Osteoblast (primary cell): Measurements from ENCODE around the gene CD151. TPM values are rescaled to one million over a fixed set of nuclear protein-coding genes. Genes with fewer than 3 reads are reported as not detected.

Source experiments
- DNase-seq: peaks from one replicate; pipeline ENCODE4 v3.0.0; 2011; ENCODE audit warnings: low spot score, mixed read lengths; ENCODE audit not compliant: insufficient read length; ENCODE audit errors: missing footprints
- H2AFZ ChIP-seq: 2 replicates; pipeline ENCODE4 v1.6.0; 2011; ENCODE audit warnings: mild to moderate bottlenecking, low read length
- H3K27ac ChIP-seq: 2 replicates; pipeline ENCODE4 v1.5.1; 2011; ENCODE audit warnings: mild to moderate bottlenecking, low read depth, low read length, moderate library complexity
- H3K27me3 ChIP-seq: 2 replicates; pipeline ENCODE4 v1.6.0; 2012; ENCODE audit warnings: mild to moderate bottlenecking, control low read depth, inconsistent platforms, low read length, moderate library complexity; ENCODE audit not compliant: insufficient read depth
- H3K36me3 ChIP-seq: 2 replicates; pipeline ENCODE4 v1.5.1; 2011; ENCODE audit warnings: mild to moderate bottlenecking, low read length, control low read depth, moderate library complexity; ENCODE audit not compliant: insufficient read depth
- H3K4me1 ChIP-seq: 2 replicates; pipeline ENCODE4 v1.5.1; 2011; ENCODE audit warnings: mild to moderate bottlenecking, low read length, control low read depth, moderate library complexity; ENCODE audit not compliant: insufficient read depth
- H3K4me2 ChIP-seq: 2 replicates; pipeline ENCODE4 v1.6.0; 2011; ENCODE audit warnings: mild to moderate bottlenecking, low read length; ENCODE audit not compliant: insufficient read depth
- H3K4me3 ChIP-seq: fragments of 200-600 bp; sonication (generic); 3 replicates; pipeline ENCODE4 v1.5.1; 2012; ENCODE audit warnings: mild to moderate bottlenecking, low read length, inconsistent platforms; ENCODE audit not compliant: insufficient read depth
- H3K79me2 ChIP-seq: 2 replicates; pipeline ENCODE4 v1.6.0; 2012; ENCODE audit warnings: mild to moderate bottlenecking, low read length, control low read depth, inconsistent platforms; ENCODE audit not compliant: insufficient read depth
- H3K9me3 ChIP-seq: 2 replicates; pipeline ENCODE4 v1.5.1; 2011; ENCODE audit warnings: low read depth, low read length, control low read depth
- H4K20me1 ChIP-seq: 2 replicates; pipeline ENCODE4 v1.6.0; 2012; ENCODE audit warnings: mild to moderate bottlenecking, low read length, control low read depth; ENCODE audit not compliant: insufficient read depth
- total RNA-seq: library from RNA; depleted of rRNA; stranded (reverse); fragments of >200 nt; gene quantifications from 2 replicates; pipeline ENCODE4 v1.2.3, GENCODE V29; 2012
- TF ChIP-seq, protein P1 (sequence below): IDR thresholded peaks from 2 replicates; pipeline ENCODE4 v1.5.1; 2011; ENCODE audit warnings: mild to moderate bottlenecking, low read depth, low read length, moderate library complexity; ENCODE audit errors: extremely low read depth

Gene CD151
- total RNA-seq, 1 donor = 416 TPM

- Histone ChIP-seq H3K27me3 (no peaks in the 10 kb centered on the region), H4K20me1 (peaks cover 61% of the 10 kb centered on the region), H3K27ac (no peak overlapping the region), H3K79me2 (peaks cover 84% of the 10 kb centered on the region), H3K36me3 (peaks cover 51% of the 10 kb centered on the region), H3K9me3 (no peaks in the 10 kb centered on the region), H3K4me2 (no peak overlapping the region), H3K4me3 (no peak overlapping the region), H3K4me1 (peaks cover 24% of the 10 kb centered on the region), H2AFZ (no peak overlapping the region)
- TF ChIP-seq, protein P1, sequence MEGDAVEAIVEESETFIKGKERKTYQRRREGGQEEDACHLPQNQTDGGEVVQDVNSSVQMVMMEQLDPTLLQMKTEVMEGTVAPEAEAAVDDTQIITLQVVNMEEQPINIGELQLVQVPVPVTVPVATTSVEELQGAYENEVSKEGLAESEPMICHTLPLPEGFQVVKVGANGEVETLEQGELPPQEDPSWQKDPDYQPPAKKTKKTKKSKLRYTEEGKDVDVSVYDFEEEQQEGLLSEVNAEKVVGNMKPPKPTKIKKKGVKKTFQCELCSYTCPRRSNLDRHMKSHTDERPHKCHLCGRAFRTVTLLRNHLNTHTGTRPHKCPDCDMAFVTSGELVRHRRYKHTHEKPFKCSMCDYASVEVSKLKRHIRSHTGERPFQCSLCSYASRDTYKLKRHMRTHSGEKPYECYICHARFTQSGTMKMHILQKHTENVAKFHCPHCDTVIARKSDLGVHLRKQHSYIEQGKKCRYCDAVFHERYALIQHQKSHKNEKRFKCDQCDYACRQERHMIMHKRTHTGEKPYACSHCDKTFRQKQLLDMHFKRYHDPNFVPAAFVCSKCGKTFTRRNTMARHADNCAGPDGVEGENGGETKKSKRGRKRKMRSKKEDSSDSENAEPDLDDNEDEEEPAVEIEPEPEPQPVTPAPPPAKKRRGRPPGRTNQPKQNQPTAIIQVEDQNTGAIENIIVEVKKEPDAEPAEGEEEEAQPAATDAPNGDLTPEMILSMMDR = no peak
- no peak for DNase-seq
These were observed 5.2 kb downstream of the CD151 start for GRCh38 chr11:837990-838307.

- Histone ChIP-seq H3K27me3 (no peaks in the 10 kb centered on the region), H2AFZ (no peak overlapping the region), H3K27ac (peak overlapping the region; percentile 37), H3K4me2 (no peak overlapping the region), H3K36me3 (peaks cover 51% of the 10 kb centered on the region), H3K4me1 (peaks cover 22% of the 10 kb centered on the region), H3K79me2 (peaks cover 83% of the 10 kb centered on the region), H3K4me3 (no peak overlapping the region), H3K9me3 (no peaks in the 10 kb centered on the region), H4K20me1 (peaks cover 60% of the 10 kb centered on the region)
- peak; percentile 94 for DNase-seq
- TF ChIP-seq, protein P1 = peak; percentile 28
These were observed 5.9 kb downstream of the CD151 start for GRCh38 chr11:838441-839279.

DNA sequence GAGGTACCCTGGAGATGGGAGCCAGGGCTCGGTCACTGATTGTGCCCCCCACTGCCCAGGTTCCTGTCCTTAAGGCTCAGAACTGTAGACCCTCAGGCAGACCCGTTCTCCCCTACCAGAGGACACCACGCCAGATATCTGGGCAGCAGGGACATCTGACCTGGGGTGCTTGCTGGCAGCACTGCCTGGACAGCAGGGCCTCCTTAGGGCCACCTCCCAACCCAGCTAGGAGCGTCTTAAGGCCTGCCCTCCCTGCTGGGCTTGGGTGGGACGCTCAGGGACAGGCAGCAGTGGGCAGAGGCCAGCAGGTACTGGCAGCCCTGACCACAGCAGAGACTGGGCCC lies 6.5 kb downstream of the CD151 start:
- no peaks in the 10 kb centered on the region for H3K27me3 ChIP-seq
- H3K4me3 ChIP-seq = no peak overlapping the region
- peak overlapping the region; percentile 37 for H3K27ac ChIP-seq
- H3K36me3 ChIP-seq = peaks cover 51% of the 10 kb centered on the region
- H3K79me2 ChIP-seq = peaks cover 80% of the 10 kb centered on the region
- H3K9me3 ChIP-seq = no peaks in the 10 kb centered on the region
- TF ChIP-seq, protein P1 = no peak
- H3K4me1 ChIP-seq = peaks cover 20% of the 10 kb centered on the region
- no peak for DNase-seq
- H2AFZ ChIP-seq = no peak overlapping the region
- peaks cover 56% of the 10 kb centered on the region for H4K20me1 ChIP-seq
- H3K4me2 ChIP-seq = no peak overlapping the region

DNA sequence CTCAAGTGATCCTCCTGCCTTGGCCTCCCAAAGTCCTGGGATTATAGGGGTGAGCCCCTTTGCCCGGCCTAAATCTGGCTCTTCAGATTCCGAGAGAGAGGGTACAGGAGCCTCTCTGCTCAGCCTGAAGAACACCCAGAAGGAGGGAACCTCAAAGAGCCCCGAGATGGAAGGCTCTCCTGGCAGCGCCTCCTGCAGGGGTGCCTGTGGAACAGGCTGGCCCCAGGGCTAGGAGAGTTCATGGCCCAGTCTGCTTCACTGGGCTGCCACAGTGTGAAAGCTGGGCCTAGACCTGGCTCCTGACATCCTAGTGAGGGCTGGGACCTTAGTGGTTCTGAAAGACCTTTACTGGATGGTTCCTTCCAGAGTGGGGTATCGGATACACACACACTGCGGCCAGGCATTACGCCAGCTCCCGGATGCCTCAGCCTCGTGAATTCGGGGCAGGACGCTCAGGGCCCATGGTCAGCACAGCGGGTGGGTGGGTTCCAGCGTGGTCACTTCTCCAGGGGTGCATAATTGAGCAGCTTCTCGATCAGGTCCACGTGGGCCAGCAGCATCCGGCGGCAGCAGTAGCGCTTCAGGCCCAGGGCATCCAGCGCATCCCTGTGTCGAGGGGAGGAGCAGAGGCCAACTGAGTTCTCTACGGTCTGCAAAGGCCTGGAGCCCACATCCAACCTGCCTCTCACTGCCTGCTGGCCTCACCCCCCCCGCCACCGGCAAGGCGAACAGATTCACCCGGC lies 7.3 kb downstream of the CD151 start:
- H3K27me3 ChIP-seq = no peaks in the 10 kb centered on the region
- H3K36me3 ChIP-seq = peaks cover 51% of the 10 kb centered on the region
- peaks cover 54% of the 10 kb centered on the region for H4K20me1 ChIP-seq
- H3K27ac ChIP-seq = peak overlapping the region; percentile 61
- TF ChIP-seq, protein P1 = peak; percentile 51
- no peak overlapping the region for H2AFZ ChIP-seq
- H3K4me2 ChIP-seq = peak overlapping the region; percentile 96
- H3K4me1 ChIP-seq = peaks cover 17% of the 10 kb centered on the region
- H3K79me2 ChIP-seq = peaks cover 78% of the 10 kb centered on the region
- peak overlapping the region; percentile 97 for H3K4me3 ChIP-seq
- H3K9me3 ChIP-seq = no peaks in the 10 kb centered on the region
- DNase-seq = peak; percentile 94
